HEK293 (cell line): ENCODE results near the gene SERGEF.

ENCODE experiments used
- CTCF ChIA-PET: fragments of 350-600 bp; formaldehyde crosslinking; extraction: SDS; loops from one replicate; lab custom pipeline; 2021; ENCODE audit warnings: antibody characterized with exemption; lab: Yijun Ruan, JAX
- POLR2A ChIA-PET: fragments of 300-600 bp; formaldehyde crosslinking; extraction: SDS; loops from one replicate; lab custom pipeline; 2020; ENCODE audit warnings: antibody characterized with exemption, inconsistent platforms; lab: Yijun Ruan, JAX
- H3K27ac ChIP-seq: fragments of 200-500 bp; sonication (Bioruptor generic); 2 replicates; pipeline ENCODE4 v1.5.1; 2014; ENCODE audit warnings: low read depth, low read length, control low read depth, inconsistent platforms; ENCODE audit errors: extremely low read depth
- H3K36me3 ChIP-seq, 2 experiments: fragments of 200-500 bp in 1 of 2; sonication (Bioruptor generic) in 1 of 2; 1 replicate in 1 of 2; 2 replicates in 1 of 2; pipeline ENCODE4 v1.5.1; 2014 to 2017; ENCODE audit warnings: inconsistent platforms in 2 of 2, low read length in 2 of 2; ENCODE audit not compliant: control insufficient read depth in 2 of 2, insufficient read depth in 1 of 2
- H3K4me1 ChIP-seq: fragments of 200-500 bp; sonication (Bioruptor generic); 2 replicates; pipeline ENCODE4 v1.5.1; 2014; ENCODE audit warnings: mild to moderate bottlenecking, low read length, inconsistent platforms; ENCODE audit not compliant: control insufficient read depth, insufficient read depth
- H3K4me3 ChIP-seq: 2 replicates; pipeline ENCODE4 v1.5.1; 2011; ENCODE audit warnings: low read depth, mild to moderate bottlenecking, control low read depth, low read length, moderate library complexity
- H3K9me3 ChIP-seq: fragments of 200-500 bp; sonication (Bioruptor generic); 2 replicates; pipeline ENCODE4 v1.5.1; 2014; ENCODE audit warnings: low read depth, low read length, inconsistent platforms; ENCODE audit not compliant: control insufficient read depth, insufficient read depth
- AEBP2 ChIP-seq: fragments of 450-650 bp; formaldehyde crosslinking; IDR thresholded peaks from 2 replicates; pipeline ENCODE4 v1.5.1; 2016; ENCODE audit warnings: missing biosample characterization, missing genetic modification characterization, borderline replicate concordance
- GLIS1 ChIP-seq: fragments of 450-650 bp; formaldehyde crosslinking; IDR thresholded peaks from 2 replicates; pipeline ENCODE4 v1.5.1; 2016; ENCODE audit warnings: missing biosample characterization, missing genetic modification characterization
- GLIS2 ChIP-seq: fragments of 450-650 bp; formaldehyde crosslinking; IDR thresholded peaks from 2 replicates; pipeline ENCODE4 v1.5.1; 2016; ENCODE audit warnings: missing biosample characterization, missing genetic modification characterization
- KLF16 ChIP-seq: fragments of 450-650 bp; formaldehyde crosslinking; IDR thresholded peaks from 2 replicates; pipeline ENCODE4 v1.5.1; 2017; ENCODE audit warnings: missing biosample characterization, missing genetic modification characterization
- OVOL3 ChIP-seq: fragments of 450-650 bp; formaldehyde crosslinking; IDR thresholded peaks from 2 replicates; pipeline ENCODE4 v1.5.1; 2016; ENCODE audit warnings: missing biosample characterization, missing genetic modification characterization
- PRDM6 ChIP-seq: fragments of 450-650 bp; formaldehyde crosslinking; IDR thresholded peaks from 2 replicates; pipeline ENCODE4 v1.5.1; 2017; ENCODE audit warnings: missing biosample characterization, missing genetic modification characterization
- TCF7L2 ChIP-seq: IDR thresholded peaks from 2 replicates; pipeline ENCODE4 v1.6.1; 2011; ENCODE audit warnings: low read depth, mild to moderate bottlenecking, inconsistent platforms, low read length, moderate library complexity, borderline replicate concordance
- YY1 ChIP-seq: fragments of 450-650 bp; formaldehyde crosslinking; IDR thresholded peaks from 2 replicates; pipeline ENCODE4 v1.5.1; 2018; ENCODE audit warnings: missing biosample characterization, missing genetic modification characterization
- ZBTB17 ChIP-seq: fragments of 450-650 bp; formaldehyde crosslinking; IDR thresholded peaks from 2 replicates; pipeline ENCODE4 v1.5.1; 2016; ENCODE audit warnings: missing biosample characterization, missing genetic modification characterization
- ZBTB48 ChIP-seq: fragments of 450-650 bp; formaldehyde crosslinking; IDR thresholded peaks from 2 replicates; pipeline ENCODE4 v1.5.1; 2016; ENCODE audit warnings: missing biosample characterization, missing genetic modification characterization
- ZNF114 ChIP-seq: fragments of 450-650 bp; formaldehyde crosslinking; IDR thresholded peaks from 2 replicates; pipeline ENCODE4 v1.5.0; 2017; ENCODE audit warnings: missing biosample characterization, missing genetic modification characterization
- ZNF155 ChIP-seq: fragments of 450-650 bp; formaldehyde crosslinking; IDR thresholded peaks from 2 replicates; pipeline ENCODE4 v1.5.1; 2016; ENCODE audit warnings: missing biosample characterization, missing genetic modification characterization
- ZNF350 ChIP-seq: fragments of 450-650 bp; formaldehyde crosslinking; IDR thresholded peaks from 2 replicates; pipeline ENCODE4 v1.5.0; 2017; ENCODE audit warnings: missing biosample characterization, mild to moderate bottlenecking, missing genetic modification characterization
- ZNF416 ChIP-seq: fragments of 450-650 bp; formaldehyde crosslinking; IDR thresholded peaks from 2 replicates; pipeline ENCODE4 v1.5.1; 2016; ENCODE audit warnings: missing biosample characterization, missing genetic modification characterization
- ZNF488 ChIP-seq: fragments of 450-650 bp; formaldehyde crosslinking; IDR thresholded peaks from 2 replicates; pipeline ENCODE4 v1.5.1; 2016; ENCODE audit warnings: missing biosample characterization, missing genetic modification characterization
- ZNF513 ChIP-seq: fragments of 450-650 bp; IDR thresholded peaks from 2 replicates; pipeline ENCODE4 v1.5.1; 2018; ENCODE audit warnings: missing biosample characterization, missing genetic modification characterization
- ZNF558 ChIP-seq: fragments of 450-650 bp; formaldehyde crosslinking; IDR thresholded peaks from 2 replicates; pipeline ENCODE4 v1.5.1; 2016; ENCODE audit warnings: missing biosample characterization, missing genetic modification characterization
- ZNF560 ChIP-seq: fragments of 450-650 bp; formaldehyde crosslinking; IDR thresholded peaks from 2 replicates; pipeline ENCODE4 v1.5.1; 2017; ENCODE audit warnings: missing biosample characterization, missing genetic modification characterization, borderline replicate concordance
- ZNF580 ChIP-seq: fragments of 450-650 bp; formaldehyde crosslinking; IDR thresholded peaks from 2 replicates; pipeline ENCODE4 v1.5.1; 2016; ENCODE audit warnings: missing biosample characterization, missing genetic modification characterization
- ZNF654 ChIP-seq: fragments of 450-650 bp; formaldehyde crosslinking; IDR thresholded peaks from 2 replicates; pipeline ENCODE4 v1.5.1; 2016; ENCODE audit warnings: low read depth, missing biosample characterization, missing genetic modification characterization
- TF ChIP-seq, protein P1 (sequence below): fragments of 450-650 bp; formaldehyde crosslinking; IDR thresholded peaks from 2 replicates; pipeline ENCODE4 v1.5.1; 2016; ENCODE audit warnings: missing biosample characterization, missing genetic modification characterization

SERGEF gene

DNA sequence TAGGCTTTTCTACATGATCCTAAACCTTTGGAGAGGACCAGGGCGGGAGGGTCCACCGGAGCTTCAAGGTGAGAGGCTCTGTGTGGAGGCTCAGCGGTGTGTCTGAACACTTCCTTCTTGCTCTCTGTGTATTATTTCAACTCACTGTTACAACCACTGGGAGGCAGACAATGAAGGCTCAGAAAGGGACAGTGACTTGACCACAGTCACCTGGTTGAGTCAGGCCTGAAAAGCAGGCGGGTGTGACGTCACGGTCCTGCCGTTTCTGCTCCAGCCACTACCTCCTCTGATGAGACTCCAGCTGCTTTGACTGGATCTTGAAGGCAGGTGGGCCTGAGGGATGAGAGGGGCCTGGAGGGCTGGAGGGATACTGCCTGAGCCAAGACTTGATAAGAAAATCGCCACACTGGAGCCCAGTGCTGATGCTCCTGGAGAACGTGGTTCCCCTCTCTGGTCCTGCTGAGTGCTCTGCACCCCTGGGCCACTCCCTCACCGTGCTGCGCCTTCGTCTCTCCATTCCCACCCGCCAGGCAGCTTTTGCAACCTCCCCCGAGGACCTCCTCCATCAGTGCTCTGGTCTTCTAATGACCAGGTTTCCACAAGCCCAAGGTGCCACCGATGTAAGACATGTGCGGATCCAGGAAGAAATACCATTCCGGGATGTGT, 250.4 kb downstream of the SERGEF start:
- ChIA-PET CTCF (interaction anchor here (0.6 to 4.7 kb wide), 3 partner anchors 32 to 216 kb away, joined by 3 to 46 read pairs (median 7); no protein-coding TSS in a partner anchor), POLR2A (interaction anchor here (0.6 kb wide), 1 partner anchor 11 kb away, joined by 3 read pairs; no protein-coding TSS in a partner anchor)
- Histone ChIP-seq H3K36me3 (no peaks in the 10 kb centered on the region), H3K9me3 (no peaks in the 10 kb centered on the region), H3K4me3 (no peak overlapping the region), H3K4me1 (no peaks in the 10 kb centered on the region), H3K27ac (no peak overlapping the region)
- TF ChIP-seq PRDM6 (tag by site-specific recombination): no peak
- TF ChIP-seq ZNF513: no peak

DNA sequence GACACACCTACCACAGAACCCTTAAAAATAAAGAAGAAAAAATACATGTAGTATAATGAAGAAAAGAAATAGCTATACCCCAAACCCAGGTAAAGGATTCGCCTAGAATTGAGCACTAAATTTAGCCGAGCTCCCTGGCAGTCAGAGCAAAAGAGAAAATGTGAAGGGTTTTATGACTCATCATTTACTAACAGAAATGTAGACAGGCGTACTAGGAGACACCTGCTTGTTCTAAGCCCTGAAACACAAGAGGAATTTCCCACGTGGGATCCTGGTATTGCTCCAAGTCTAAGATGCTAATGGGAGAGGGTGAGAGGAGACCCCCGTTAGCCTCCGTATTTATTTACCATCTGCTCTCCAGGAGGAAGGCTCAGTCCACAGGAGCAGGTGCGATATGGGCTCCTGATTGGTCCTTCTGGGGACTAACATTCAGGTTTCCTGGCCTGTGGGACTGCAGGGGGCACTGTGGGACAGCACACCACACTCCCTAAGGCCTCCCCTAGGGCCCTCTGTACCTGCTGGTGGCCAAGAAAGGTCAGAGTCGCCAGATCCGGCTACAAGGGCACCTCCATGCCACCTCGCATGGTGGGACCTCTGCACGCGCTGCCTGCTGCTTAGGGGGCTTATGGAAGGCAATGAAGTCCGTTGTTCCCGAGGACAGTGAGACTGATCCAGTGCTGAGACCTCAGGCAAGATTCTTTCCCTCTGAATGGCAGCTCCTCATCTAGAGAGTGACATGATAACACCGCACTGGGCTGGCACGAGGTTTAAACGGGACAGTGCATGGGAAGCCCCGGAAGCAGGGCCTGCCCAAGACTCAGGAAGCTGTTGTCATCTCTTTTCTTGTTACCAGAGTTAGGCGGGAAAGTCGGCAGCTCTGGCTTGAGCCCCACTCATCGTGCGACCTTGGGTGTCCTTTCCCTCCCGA, 252.5 kb downstream of the SERGEF start:
- H3K4me1 ChIP-seq: no peaks in the 10 kb centered on the region
- H3K4me3 ChIP-seq: no peak overlapping the region
- TF ChIP-seq GLIS2 (tag by site-specific recombination) (0 out of 2 replicates have a peak, but pooled peaks have one; percentile 15), ZNF488 (tag by site-specific recombination) (no peak), GLIS1 (tag by site-specific recombination) (peak; percentile 68), AEBP2 (tag by site-specific recombination) (no peak), KLF16 (tag by site-specific recombination) (no peak), ZNF654 (peak; percentile 46)
- no peak overlapping the region for H3K27ac ChIP-seq
- POLR2A ChIA-PET: no interaction called here
- no peaks in the 10 kb centered on the region for H3K36me3 ChIP-seq
- no peaks in the 10 kb centered on the region for H3K9me3 ChIP-seq
- CTCF ChIA-PET: interaction anchor here (0.6 to 4.7 kb wide), 20 partner anchors 8 to 224 kb away, joined by 3 to 46 read pairs (median 4); no protein-coding TSS in a partner anchor

DNA sequence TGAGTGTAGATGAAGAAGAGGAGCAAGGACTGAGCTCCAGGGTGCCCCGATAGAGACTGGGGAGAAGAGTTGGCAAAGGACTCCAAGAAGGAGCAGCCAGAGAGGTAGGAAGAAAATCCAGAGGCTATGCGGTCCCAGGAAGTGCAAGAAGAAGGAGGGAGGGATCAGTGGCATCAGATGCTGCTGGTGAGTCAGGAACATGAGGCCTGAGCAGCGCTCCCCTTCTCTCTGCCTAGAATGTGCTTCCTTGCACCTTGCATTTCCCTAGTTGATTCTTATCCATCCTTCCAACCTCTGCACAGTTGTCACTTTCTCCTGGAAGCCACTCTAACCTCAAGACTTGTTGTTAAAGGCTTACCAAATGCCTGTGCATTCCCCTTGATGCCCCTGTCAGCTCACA, 257.0 kb downstream of the SERGEF start:
- Histone ChIP-seq H3K27ac (no peak overlapping the region), H3K9me3 (no peaks in the 10 kb centered on the region), H3K4me1 (no peaks in the 10 kb centered on the region), H3K4me3 (no peak overlapping the region), H3K36me3 (no peaks in the 10 kb centered on the region)
- POLR2A ChIA-PET: no interaction called here
- CTCF ChIA-PET: interaction anchor here (0.7 to 1.5 kb wide), 3 partner anchors 25 to 217 kb away, joined by 3 to 5 read pairs (median 3); no protein-coding TSS in a partner anchor
- TF ChIP-seq ZNF560 (tag by site-specific recombination) (no peak), ZNF416 (tag by site-specific recombination) (no peak), ZNF580 (tag by site-specific recombination) (no peak), ZNF350 (tag by site-specific recombination) (no peak), ZNF155 (tag by site-specific recombination) (no peak), ZNF114 (no peak), YY1 (no peak), OVOL3 (no peak), ZBTB17 (tag by site-specific recombination) (no peak), ZNF558 (no peak), ZBTB48 (no peak), TCF7L2 (no peak)
- TF ChIP-seq, protein P1, sequence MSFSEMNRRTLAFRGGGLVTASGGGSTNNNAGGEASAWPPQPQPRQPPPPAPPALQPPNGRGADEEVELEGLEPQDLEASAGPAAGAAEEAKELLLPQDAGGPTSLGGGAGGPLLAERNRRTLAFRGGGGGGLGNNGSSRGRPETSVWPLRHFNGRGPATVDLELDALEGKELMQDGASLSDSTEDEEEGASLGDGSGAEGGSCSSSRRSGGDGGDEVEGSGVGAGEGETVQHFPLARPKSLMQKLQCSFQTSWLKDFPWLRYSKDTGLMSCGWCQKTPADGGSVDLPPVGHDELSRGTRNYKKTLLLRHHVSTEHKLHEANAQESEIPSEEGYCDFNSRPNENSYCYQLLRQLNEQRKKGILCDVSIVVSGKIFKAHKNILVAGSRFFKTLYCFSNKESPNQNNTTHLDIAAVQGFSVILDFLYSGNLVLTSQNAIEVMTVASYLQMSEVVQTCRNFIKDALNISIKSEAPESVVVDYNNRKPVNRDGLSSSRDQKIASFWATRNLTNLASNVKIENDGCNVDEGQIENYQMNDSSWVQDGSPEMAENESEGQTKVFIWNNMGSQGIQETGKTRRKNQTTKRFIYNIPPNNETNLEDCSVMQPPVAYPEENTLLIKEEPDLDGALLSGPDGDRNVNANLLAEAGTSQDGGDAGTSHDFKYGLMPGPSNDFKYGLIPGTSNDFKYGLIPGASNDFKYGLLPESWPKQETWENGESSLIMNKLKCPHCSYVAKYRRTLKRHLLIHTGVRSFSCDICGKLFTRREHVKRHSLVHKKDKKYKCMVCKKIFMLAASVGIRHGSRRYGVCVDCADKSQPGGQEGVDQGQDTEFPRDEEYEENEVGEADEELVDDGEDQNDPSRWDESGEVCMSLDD: no peak
